ENCODE results near the gene CETP.

CETP gene

DNA sequence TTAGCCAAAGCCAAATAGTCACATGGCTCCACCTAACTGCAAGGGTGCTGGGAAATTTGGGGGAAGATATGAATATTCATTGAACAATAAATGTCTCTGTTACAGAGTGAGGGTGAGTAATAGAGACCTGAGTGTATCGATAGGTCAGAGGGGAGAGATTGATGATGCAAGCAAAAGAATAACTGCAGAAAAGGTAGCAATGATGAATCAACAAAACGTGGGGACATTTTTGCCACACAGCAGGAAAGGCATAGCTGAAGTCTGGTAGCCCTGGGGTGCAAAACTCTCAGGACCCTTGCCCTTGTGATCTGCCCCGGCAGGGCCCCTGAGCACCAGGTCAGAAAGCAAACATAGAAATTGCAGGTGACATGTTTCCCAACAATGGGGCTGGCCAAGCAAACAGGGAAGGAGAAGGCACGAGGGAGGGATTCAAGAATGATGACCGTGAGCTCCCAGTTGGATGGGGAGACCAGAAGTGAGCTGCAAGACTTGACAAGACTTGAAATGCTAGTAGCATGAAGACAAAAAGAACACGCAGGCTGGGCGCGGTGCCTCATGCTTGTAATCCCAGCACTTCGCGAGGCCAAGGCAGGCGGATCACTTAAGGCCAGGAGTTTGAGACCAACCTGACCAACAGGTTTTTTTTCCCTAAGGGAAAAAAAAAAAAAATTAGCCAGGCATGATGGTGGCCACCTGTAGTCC lies 42.5 kb upstream of the CETP start:
- no peak for DNase-seq (ENCODE audit: low read depth)
- H3K4me3 ChIP-seq (replicated peaks; ENCODE audit: low read depth, low read length) = no peak overlapping the region
- no peak for TF ChIP-seq CTCF (IDR thresholded peaks at IDR 0.05; ENCODE audit: low read length, missing control alignments)

DNA sequence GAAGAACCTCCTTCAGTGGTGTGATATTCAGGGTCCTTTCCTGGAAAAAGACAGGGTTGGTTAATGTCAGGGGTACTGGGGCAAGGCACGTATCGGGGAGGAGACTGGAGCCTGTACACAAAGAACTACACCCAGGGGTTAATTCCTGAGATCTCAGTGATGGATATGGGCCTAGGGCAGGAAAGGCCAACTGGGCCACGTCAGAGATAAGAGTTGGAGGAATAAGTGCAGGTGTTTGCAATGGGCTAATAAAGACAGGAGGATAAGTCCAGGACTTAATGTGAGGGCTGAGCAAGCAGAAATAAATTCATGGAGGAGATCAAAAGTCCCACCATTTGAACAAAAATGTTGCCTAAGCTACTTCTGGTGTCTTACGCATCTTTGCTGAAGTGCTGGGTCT lies 40.2 kb upstream of the CETP start:
- H3K4me3 ChIP-seq (replicated peaks; ENCODE audit: low read depth, low read length) = no peak overlapping the region
- TF ChIP-seq CTCF (IDR thresholded peaks at IDR 0.05; ENCODE audit: low read length, missing control alignments) = no peak
- DNase-seq (ENCODE audit: low read depth) = no peak

- no peak overlapping the region for H3K4me3 ChIP-seq (replicated peaks; ENCODE audit: low read depth, low read length)
- DNase-seq (ENCODE audit: low read depth) = peak; percentile 72
- TF ChIP-seq CTCF (IDR thresholded peaks at IDR 0.05; ENCODE audit: low read length, missing control alignments) = no peak
Observed at GRCh38 chr16:56923481-56924091, 38.2 kb upstream of the CETP start.

DNA sequence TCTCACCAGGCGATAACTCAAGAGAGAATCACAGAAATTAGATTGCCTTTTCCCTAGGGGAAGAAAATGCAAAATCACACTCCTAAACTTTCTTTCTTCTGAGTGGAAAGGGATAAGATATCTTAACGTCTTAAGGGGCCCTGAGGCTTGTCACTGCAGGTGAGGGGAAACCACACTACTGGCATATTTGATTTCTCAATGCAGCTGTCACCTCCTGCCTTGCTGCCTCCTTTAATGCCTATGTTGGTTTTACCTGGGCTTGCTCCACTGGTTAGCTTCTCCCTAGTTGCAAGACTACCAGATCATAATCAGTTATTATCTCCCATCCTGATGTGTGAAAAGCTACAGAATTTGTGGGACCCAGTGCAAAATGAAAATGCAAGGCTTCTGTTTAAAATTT lies 34.3 kb upstream of the CETP start:
- no peak for DNase-seq (ENCODE audit: low read depth)
- no peak overlapping the region for H3K4me3 ChIP-seq (replicated peaks; ENCODE audit: low read depth, low read length)
- TF ChIP-seq CTCF (IDR thresholded peaks at IDR 0.05; ENCODE audit: low read length, missing control alignments) = no peak

GRCh38 chr16:56929639-56930038 lies 32.1 kb upstream of the CETP start:
- no peak for TF ChIP-seq CTCF (IDR thresholded peaks at IDR 0.05; ENCODE audit: low read length, missing control alignments)
- no peak for DNase-seq (ENCODE audit: low read depth)
- H3K4me3 ChIP-seq (replicated peaks; ENCODE audit: low read depth, low read length) = no peak overlapping the region

- no peak for TF ChIP-seq CTCF (IDR thresholded peaks at IDR 0.05; ENCODE audit: low read length, missing control alignments)
- no peak for DNase-seq (ENCODE audit: low read depth)
- no peak overlapping the region for H3K4me3 ChIP-seq (replicated peaks; ENCODE audit: low read depth, low read length)
Observed at GRCh38 chr16:56930486-56931270, 31.1 kb upstream of the CETP start.

Data from fibroblast of pulmonary artery (primary cell).